ENCODE measurements around the gene SLC2A1.

The SLC2A1 gene

GRCh38 chr1:42888013-42888633, 70.5 kb downstream of the SLC2A1 start:
- peaks cover 27 to 29% of the 10 kb centered on the region in 2 donors for H3K27me3 Mint-ChIP-seq
- no peaks in the 10 kb centered on the region for H3K36me3 Mint-ChIP-seq (ENCODE audit: insufficient read depth)
- H3K27ac Mint-ChIP-seq = no peak overlapping the region
- no peaks in the 10 kb centered on the region for H3K9me3 Mint-ChIP-seq
- ATAC-seq (replicated peaks) (no peak), DNase-seq (no peak)
- no peaks in the 10 kb centered on the region for H3K4me1 Mint-ChIP-seq (ENCODE audit: low read depth in 2 of 2)
- no peak overlapping the region for H3K4me3 Mint-ChIP-seq

GRCh38 chr1:42887366-42887765, 71.3 kb downstream of the SLC2A1 start:
- DNase-seq = no peak
- Mint-ChIP-seq H3K9me3 (no peaks in the 10 kb centered on the region), H3K27ac (no peak overlapping the region)

GRCh38 chr1:42886800-42887199, 71.9 kb downstream of the SLC2A1 start:
- DNase-seq (no peak), ATAC-seq (replicated peaks) (no peak)
- no peaks in the 10 kb centered on the region for H3K36me3 Mint-ChIP-seq (ENCODE audit: insufficient read depth)
- H3K9me3 Mint-ChIP-seq = no peaks in the 10 kb centered on the region
- peaks cover 27 to 29% of the 10 kb centered on the region in 2 donors for H3K27me3 Mint-ChIP-seq
- no peak overlapping the region for H3K27ac Mint-ChIP-seq
- H3K4me3 Mint-ChIP-seq = no peak overlapping the region
- H3K4me1 Mint-ChIP-seq (ENCODE audit: low read depth in 2 of 2) = no peaks in the 10 kb centered on the region

More at GRCh38 chr1:42887366-42887765, 71.3 kb downstream of the SLC2A1 start:
- peaks cover 27 to 29% of the 10 kb centered on the region in 2 donors for H3K27me3 Mint-ChIP-seq
- no peaks in the 10 kb centered on the region for H3K4me1 Mint-ChIP-seq (ENCODE audit: low read depth in 2 of 2)
- no peak overlapping the region for H3K4me3 Mint-ChIP-seq
- no peaks in the 10 kb centered on the region for H3K36me3 Mint-ChIP-seq (ENCODE audit: insufficient read depth)
- ATAC-seq (replicated peaks) = no peak

GRCh38 chr1:42886046-42886739, 72.5 kb downstream of the SLC2A1 start:
- Mint-ChIP-seq H3K4me3 (no peak overlapping the region), H3K27ac (no peak overlapping the region), H3K36me3 (ENCODE audit: insufficient read depth) (no peaks in the 10 kb centered on the region), H3K9me3 (no peaks in the 10 kb centered on the region), H3K27me3 (peaks cover 23 to 29% of the 10 kb centered on the region in 2 donors), H3K4me1 (ENCODE audit: low read depth in 2 of 2) (no peaks in the 10 kb centered on the region)
- ATAC-seq (replicated peaks) (no peak), DNase-seq (no peak)

GRCh38 chr1:42880384-42880783, 78.3 kb downstream of the SLC2A1 start:
- Mint-ChIP-seq H3K9me3 (no peaks in the 10 kb centered on the region), H3K27me3 (peaks cover 24 to 40% of the 10 kb centered on the region in 2 donors), H3K27ac (no peak overlapping the region), H3K36me3 (ENCODE audit: insufficient read depth) (peaks cover 4% of the 10 kb centered on the region), H3K4me3 (no peak overlapping the region), H3K4me1 (ENCODE audit: low read depth in 2 of 2) (no peaks in the 10 kb centered on the region)
- ATAC-seq (replicated peaks) = no peak
- no peak for DNase-seq

GRCh38 chr1:42877380-42877779, 81.3 kb downstream of the SLC2A1 start:
- Mint-ChIP-seq H3K27me3 (peaks cover 17 to 32% of the 10 kb centered on the region in 2 donors), H3K4me1 (ENCODE audit: low read depth in 2 of 2) (no peaks in the 10 kb centered on the region), H3K36me3 (ENCODE audit: insufficient read depth) (peaks cover 4% of the 10 kb centered on the region), H3K27ac (no peak overlapping the region), H3K9me3 (no peaks in the 10 kb centered on the region), H3K4me3 (no peak overlapping the region)
- ATAC-seq (replicated peaks) (no peak), DNase-seq (no peak)

GRCh38 chr1:42876009-42876408, 82.7 kb downstream of the SLC2A1 start:
- no peaks in the 10 kb centered on the region for H3K9me3 Mint-ChIP-seq
- peaks cover 4% of the 10 kb centered on the region for H3K36me3 Mint-ChIP-seq (ENCODE audit: insufficient read depth)
- no peak overlapping the region for H3K4me3 Mint-ChIP-seq
- ATAC-seq (replicated peaks) (no peak), DNase-seq (no peak)
- H3K27ac Mint-ChIP-seq = no peak overlapping the region
- peaks cover 17 to 32% of the 10 kb centered on the region in 2 donors for H3K27me3 Mint-ChIP-seq
- H3K4me1 Mint-ChIP-seq (ENCODE audit: low read depth in 2 of 2) = no peaks in the 10 kb centered on the region
